Progenitor cell of endocrine pancreas (in vitro differentiated cells): ENCODE data around the gene CYP26C1. TPM values are rescaled to one million over a fixed set of nuclear protein-coding genes. Genes with fewer than 3 reads are reported as not detected.
A peak's percentile ranks its signal among the peaks of the same experiment; 100 is the strongest.

Source experiments
- DNase-seq: peaks from one replicate; pipeline ENCODE4 v3.0.0; 2021; ENCODE audit warnings: low spot score; ENCODE audit not compliant: unreplicated experiment
- H3K27ac Mint-ChIP-seq: 2 replicates; pipeline ENCODE4 v1.8.0; 2021; ENCODE audit warnings: mild to moderate bottlenecking, moderate library complexity, mixed read lengths
- H3K27me3 Mint-ChIP-seq: 2 replicates; pipeline ENCODE4 v1.8.0; 2021; ENCODE audit warnings: mixed read lengths
- H3K36me3 Mint-ChIP-seq: 2 replicates; pipeline ENCODE4 v1.8.0; 2022; ENCODE audit warnings: mixed read lengths; ENCODE audit not compliant: insufficient read depth
- H3K4me1 Mint-ChIP-seq: 2 replicates; pipeline ENCODE4 v1.8.0; 2021; ENCODE audit warnings: low read depth, mixed read lengths
- H3K4me3 Mint-ChIP-seq: 2 replicates; pipeline ENCODE4 v1.8.0; 2021; ENCODE audit warnings: low read depth, mild to moderate bottlenecking, moderate library complexity, mixed read lengths
- H3K9me3 Mint-ChIP-seq: 2 replicates; pipeline ENCODE4 v1.8.0; 2021; ENCODE audit warnings: low read depth, mixed read lengths
- total RNA-seq: library from RNA; stranded (reverse); gene quantifications from 2 replicates; pipeline ENCODE4 v1.2.1, GENCODE V29; 2021
- TF ChIP-seq, protein P1 (sequence below): fragments of 200-600 bp; sonication (generic); IDR thresholded peaks from one replicate; pipeline ENCODE4 v1.5.0; 2021; ENCODE audit warnings: antibody characterized with exemption, mild to moderate bottlenecking; ENCODE audit not compliant: unreplicated experiment

CYP26C1 gene
- total RNA-seq, 1 donor from 2014 or later = 0.26 TPM

DNA sequence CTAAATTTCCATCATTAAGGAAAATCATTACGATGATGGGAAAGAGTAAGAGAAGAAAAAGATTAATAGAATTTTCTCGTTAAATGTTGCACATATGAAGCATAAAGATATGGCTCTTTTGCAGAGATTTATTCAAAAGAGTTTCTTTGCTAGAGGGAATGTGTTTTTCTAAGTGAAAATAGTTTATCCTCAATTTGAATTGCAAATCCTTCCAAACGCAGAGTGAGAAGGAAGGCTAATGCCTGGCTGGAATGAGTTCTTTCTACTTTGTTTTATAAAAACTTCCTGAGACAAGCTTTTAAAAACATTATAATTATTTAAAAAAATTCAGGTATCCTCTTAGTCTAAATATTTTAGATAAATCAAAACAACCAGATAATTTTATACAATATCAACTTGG is 27.2 kb downstream of the CYP26C1 start:
- Mint-ChIP-seq H3K9me3 (no peaks in the 10 kb centered on the region), H3K4me3 (no peak overlapping the region), H3K4me1 (no peaks in the 10 kb centered on the region), H3K27ac (no peak overlapping the region), H3K27me3 (peaks cover 5% of the 10 kb centered on the region), H3K36me3 (no peaks in the 10 kb centered on the region)
- TF ChIP-seq, protein P1, sequence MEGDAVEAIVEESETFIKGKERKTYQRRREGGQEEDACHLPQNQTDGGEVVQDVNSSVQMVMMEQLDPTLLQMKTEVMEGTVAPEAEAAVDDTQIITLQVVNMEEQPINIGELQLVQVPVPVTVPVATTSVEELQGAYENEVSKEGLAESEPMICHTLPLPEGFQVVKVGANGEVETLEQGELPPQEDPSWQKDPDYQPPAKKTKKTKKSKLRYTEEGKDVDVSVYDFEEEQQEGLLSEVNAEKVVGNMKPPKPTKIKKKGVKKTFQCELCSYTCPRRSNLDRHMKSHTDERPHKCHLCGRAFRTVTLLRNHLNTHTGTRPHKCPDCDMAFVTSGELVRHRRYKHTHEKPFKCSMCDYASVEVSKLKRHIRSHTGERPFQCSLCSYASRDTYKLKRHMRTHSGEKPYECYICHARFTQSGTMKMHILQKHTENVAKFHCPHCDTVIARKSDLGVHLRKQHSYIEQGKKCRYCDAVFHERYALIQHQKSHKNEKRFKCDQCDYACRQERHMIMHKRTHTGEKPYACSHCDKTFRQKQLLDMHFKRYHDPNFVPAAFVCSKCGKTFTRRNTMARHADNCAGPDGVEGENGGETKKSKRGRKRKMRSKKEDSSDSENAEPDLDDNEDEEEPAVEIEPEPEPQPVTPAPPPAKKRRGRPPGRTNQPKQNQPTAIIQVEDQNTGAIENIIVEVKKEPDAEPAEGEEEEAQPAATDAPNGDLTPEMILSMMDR = no peak
- no peak for DNase-seq

DNA sequence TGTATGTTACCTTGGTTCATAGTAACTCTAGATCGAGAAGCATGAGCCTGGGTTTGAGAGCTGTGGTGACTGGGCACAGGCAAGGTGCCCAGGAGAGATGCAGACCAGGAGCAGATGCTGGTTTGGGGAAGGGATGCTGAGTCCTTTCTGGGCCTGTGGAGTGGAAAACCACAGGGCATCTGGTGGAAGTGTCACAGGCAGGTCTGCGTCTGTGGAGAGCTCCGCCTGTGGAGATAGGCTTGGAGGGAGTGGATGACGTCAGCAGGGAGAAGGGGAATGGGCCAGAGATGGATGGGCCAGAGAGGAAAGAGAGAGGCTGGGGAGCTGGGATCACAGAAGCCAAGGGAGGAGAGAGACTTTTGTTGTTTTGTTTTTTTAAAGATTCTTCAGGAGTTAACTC is 27.9 kb downstream of the CYP26C1 start:
- Mint-ChIP-seq H3K4me3 (no peak overlapping the region), H3K9me3 (no peaks in the 10 kb centered on the region), H3K36me3 (no peaks in the 10 kb centered on the region), H3K27me3 (peaks cover 5% of the 10 kb centered on the region), H3K4me1 (no peaks in the 10 kb centered on the region), H3K27ac (no peak overlapping the region)
- TF ChIP-seq, protein P1 = no peak
- DNase-seq = no peak

- no peak overlapping the region for H3K27ac Mint-ChIP-seq
- H3K36me3 Mint-ChIP-seq = no peaks in the 10 kb centered on the region
- no peak for DNase-seq
- H3K27me3 Mint-ChIP-seq = peaks cover 5% of the 10 kb centered on the region
- TF ChIP-seq, protein P1 = no peak
- no peaks in the 10 kb centered on the region for H3K4me1 Mint-ChIP-seq
- no peaks in the 10 kb centered on the region for H3K9me3 Mint-ChIP-seq
- H3K4me3 Mint-ChIP-seq = no peak overlapping the region
These were observed 30.0 kb downstream of the CYP26C1 start for GRCh38 chr10:93090619-93091018.

GRCh38 chr10:93091960-93092359 is 31.4 kb downstream of the CYP26C1 start:
- no peaks in the 10 kb centered on the region for H3K9me3 Mint-ChIP-seq
- H3K27me3 Mint-ChIP-seq = no peaks in the 10 kb centered on the region
- no peak overlapping the region for H3K27ac Mint-ChIP-seq
- no peak for DNase-seq
- TF ChIP-seq, protein P1 = no peak
- no peaks in the 10 kb centered on the region for H3K36me3 Mint-ChIP-seq
- H3K4me1 Mint-ChIP-seq = no peaks in the 10 kb centered on the region
- no peak overlapping the region for H3K4me3 Mint-ChIP-seq

DNA sequence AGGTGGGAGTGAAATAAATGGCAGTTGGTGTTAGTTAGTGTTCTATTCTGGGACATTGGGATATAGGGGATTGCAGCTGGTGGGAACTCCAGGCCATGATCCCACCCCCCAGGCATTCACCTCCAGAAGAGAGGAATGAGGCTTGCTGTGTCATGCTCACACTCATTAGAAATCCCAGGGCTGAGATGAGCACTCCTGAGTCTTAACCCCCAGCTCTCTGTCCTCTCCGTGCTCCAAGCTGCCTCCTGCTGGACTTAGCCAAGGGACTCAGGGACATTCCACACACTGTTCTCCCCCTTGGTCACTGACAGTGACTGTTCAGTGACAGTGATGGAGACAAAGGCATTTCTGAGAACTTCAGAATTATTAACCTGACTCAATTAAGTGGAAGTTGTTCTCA is 34.6 kb downstream of the CYP26C1 start:
- no peaks in the 10 kb centered on the region for H3K36me3 Mint-ChIP-seq
- no peak overlapping the region for H3K27ac Mint-ChIP-seq
- DNase-seq = no peak
- H3K4me1 Mint-ChIP-seq = peaks cover 4% of the 10 kb centered on the region
- H3K4me3 Mint-ChIP-seq = no peak overlapping the region
- no peaks in the 10 kb centered on the region for H3K27me3 Mint-ChIP-seq
- no peaks in the 10 kb centered on the region for H3K9me3 Mint-ChIP-seq
- TF ChIP-seq, protein P1 = no peak

DNA sequence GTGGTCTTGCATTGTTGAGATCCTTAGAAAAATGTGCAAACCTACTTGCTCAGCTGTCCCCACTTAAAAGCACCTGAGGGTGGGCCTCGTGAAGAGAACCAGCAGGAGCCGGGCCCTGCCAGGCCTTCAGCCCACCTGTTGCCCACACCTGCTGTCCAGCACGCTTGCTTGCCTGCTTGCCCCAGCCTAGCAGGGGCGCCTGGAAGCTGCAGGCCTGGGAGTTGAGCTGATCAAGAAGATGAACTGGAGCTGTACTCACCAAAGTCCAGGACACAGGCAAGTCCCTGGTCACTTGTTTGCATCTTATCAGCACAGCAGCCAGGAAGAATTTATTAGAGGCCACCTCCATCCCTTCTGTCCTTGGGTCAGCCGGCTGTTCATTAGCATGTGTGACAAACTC is 36.3 kb downstream of the CYP26C1 start:
- Mint-ChIP-seq H3K27me3 (no peaks in the 10 kb centered on the region), H3K36me3 (no peaks in the 10 kb centered on the region), H3K4me1 (peaks cover 4% of the 10 kb centered on the region), H3K27ac (peak overlapping the region; percentile 11), H3K4me3 (no peak overlapping the region), H3K9me3 (no peaks in the 10 kb centered on the region)
- TF ChIP-seq, protein P1 = no peak
- no peak for DNase-seq
